ENCODE results near the gene PDIA2.
A peak's percentile ranks its signal among the peaks of the same experiment; 100 is the strongest.

The PDIA2 gene

DNA sequence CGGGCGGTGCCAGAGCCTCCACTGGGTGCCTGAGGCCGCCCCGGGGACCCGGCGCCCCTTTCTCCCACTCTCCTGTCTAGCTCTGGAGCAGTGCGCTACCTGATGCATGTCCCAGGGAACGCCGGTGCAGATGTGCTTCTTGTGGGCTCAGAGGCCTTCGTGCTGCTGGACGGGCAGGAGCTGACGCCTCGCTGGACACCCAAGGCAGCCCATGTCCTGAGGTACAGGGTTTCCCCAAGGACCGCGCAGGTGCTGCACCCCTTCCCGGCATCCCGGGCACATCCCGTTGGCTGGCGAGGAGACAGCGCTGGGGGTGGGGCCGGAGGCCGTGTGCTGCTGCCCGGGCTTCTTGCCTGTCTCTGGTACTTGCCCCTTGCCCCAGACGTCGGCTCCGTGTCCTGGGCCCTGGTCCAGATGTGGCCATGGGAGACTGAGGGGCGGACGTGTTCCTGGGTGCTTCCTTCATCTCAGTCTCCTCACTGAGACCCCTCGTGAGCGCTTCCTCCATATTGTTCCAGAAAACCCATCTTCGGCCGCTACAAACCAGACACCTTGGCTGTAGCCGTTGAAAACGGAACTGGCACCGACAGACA is 19.7 kb upstream of the PDIA2 start:
- H2AFZ ChIP-seq (ENCODE audit: low read depth, low read length): no peak overlapping the region
- H3K27me3 ChIP-seq (ENCODE audit: control insufficient read depth in 1 of 2, insufficient read depth in 1 of 2, low read length in 2 of 2): no peaks in the 10 kb centered on the region
- H2AK5ac ChIP-seq (ENCODE audit: low read length, severe bottlenecking): no peak overlapping the region
- no peak overlapping the region for H2BK15ac ChIP-seq (ENCODE audit: low read depth, poor library complexity, severe bottlenecking)
- H3K4me2 ChIP-seq (ENCODE audit: low read length, poor library complexity, severe bottlenecking): no peak overlapping the region
- no peak overlapping the region for H3K4ac ChIP-seq (ENCODE audit: low read depth in 1 of 2, low read length in 2 of 2)
- DNase-seq: no peak
- H3K79me1 ChIP-seq (replicated peaks; ENCODE audit: low read length, poor library complexity, severe bottlenecking): no peaks in the 10 kb centered on the region
- H3K14ac ChIP-seq (ENCODE audit: low read length in 2 of 2): no peak overlapping the region
- H2BK5ac ChIP-seq (ENCODE audit: low read depth, low read length, poor library complexity, severe bottlenecking): no peak overlapping the region
- peaks cover 55 to 70% of the 10 kb centered on the region in 2 experiments for H3K36me3 ChIP-seq (ENCODE audit: control insufficient read depth in 1 of 2, insufficient read depth in 2 of 2, low read depth in 1 of 2, low read length in 2 of 2)
- H3K4me3 ChIP-seq (ENCODE audit: insufficient read depth in 1 of 2, low read depth in 1 of 2, low read length in 2 of 2): no peak overlapping the region
- H2BK120ac ChIP-seq (ENCODE audit: low read depth, low read length): no peak overlapping the region
- H4K8ac ChIP-seq (ENCODE audit: low read length): no peak overlapping the region
- peak overlapping the region; percentile 62 for H4K91ac ChIP-seq (ENCODE audit: low read length)
- WGBS: 96% methylated on average over 35 of the region's 35 CpGs
- no peak overlapping the region for H3K27ac ChIP-seq (ENCODE audit: low read length, poor library complexity, severe bottlenecking)
- no peak overlapping the region for H3K18ac ChIP-seq (ENCODE audit: low read depth in 1 of 2, low read length in 2 of 2)
- H2BK12ac ChIP-seq (ENCODE audit: low read length in 2 of 2): no peak overlapping the region
- no peaks in the 10 kb centered on the region for H3K9me3 ChIP-seq (ENCODE audit: control insufficient read depth, low read length)
- H3K4me1 ChIP-seq (ENCODE audit: control insufficient read depth, insufficient read depth, low read depth, low read length): peaks cover 4% of the 10 kb centered on the region
- no peak overlapping the region for H3K9ac ChIP-seq (ENCODE audit: low read length)
- H3K23ac ChIP-seq (ENCODE audit: low read length in 2 of 2): no peak overlapping the region

DNA sequence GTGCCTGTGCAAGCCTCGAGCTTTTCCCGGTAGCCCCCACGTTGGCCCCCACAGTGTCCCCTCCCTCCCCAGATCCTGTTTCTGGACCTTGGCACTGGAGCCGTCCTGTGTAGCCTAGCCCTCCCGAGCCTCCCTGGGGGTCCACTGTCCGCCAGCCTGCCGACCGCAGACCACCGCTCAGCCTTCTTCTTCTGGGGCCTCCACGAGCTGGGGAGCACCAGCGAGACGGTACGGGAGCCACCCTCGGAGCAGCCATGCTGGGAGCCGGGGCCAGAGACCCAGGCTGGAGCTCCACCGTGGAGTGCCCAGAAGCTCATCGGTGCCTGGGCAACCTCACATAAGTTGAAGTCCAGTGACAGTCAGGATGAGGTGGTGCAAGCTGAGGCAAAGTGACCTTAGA is 19.0 kb upstream of the PDIA2 start:
- Histone ChIP-seq H3K4me2 (ENCODE audit: low read length, poor library complexity, severe bottlenecking) (no peak overlapping the region), H3K9me3 (ENCODE audit: control insufficient read depth, low read length) (no peaks in the 10 kb centered on the region), H3K23ac (ENCODE audit: low read length in 2 of 2) (no peak overlapping the region), H2BK5ac (ENCODE audit: low read depth, low read length, poor library complexity, severe bottlenecking) (no peak overlapping the region), H3K14ac (ENCODE audit: low read length in 2 of 2) (no peak overlapping the region), H3K4me1 (ENCODE audit: control insufficient read depth, insufficient read depth, low read depth, low read length) (peaks cover 4% of the 10 kb centered on the region), H3K9ac (ENCODE audit: low read length) (no peak overlapping the region), H3K4ac (ENCODE audit: low read depth in 1 of 2, low read length in 2 of 2) (no peak overlapping the region), H2BK12ac (ENCODE audit: low read length in 2 of 2) (no peak overlapping the region), H3K27ac (ENCODE audit: low read length, poor library complexity, severe bottlenecking) (no peak overlapping the region), H4K91ac (ENCODE audit: low read length) (no peak overlapping the region), H3K79me1 (replicated peaks; ENCODE audit: low read length, poor library complexity, severe bottlenecking) (no peaks in the 10 kb centered on the region), H3K4me3 (ENCODE audit: insufficient read depth in 1 of 2, low read depth in 1 of 2, low read length in 2 of 2) (no peak overlapping the region), H3K27me3 (ENCODE audit: control insufficient read depth in 1 of 2, insufficient read depth in 1 of 2, low read length in 2 of 2) (peaks cover 0 to 3% of the 10 kb centered on the region in 2 experiments), H2BK15ac (ENCODE audit: low read depth, poor library complexity, severe bottlenecking) (no peak overlapping the region), H2BK120ac (ENCODE audit: low read depth, low read length) (no peak overlapping the region), H2AK5ac (ENCODE audit: low read length, severe bottlenecking) (no peak overlapping the region), H2AFZ (ENCODE audit: low read depth, low read length) (no peak overlapping the region), H3K36me3 (ENCODE audit: control insufficient read depth in 1 of 2, insufficient read depth in 2 of 2, low read depth in 1 of 2, low read length in 2 of 2) (peaks cover 54 to 70% of the 10 kb centered on the region in 2 experiments), H3K18ac (ENCODE audit: low read depth in 1 of 2, low read length in 2 of 2) (no peak overlapping the region), H4K8ac (ENCODE audit: low read length) (no peak overlapping the region)
- no peak for DNase-seq
- WGBS: 96% methylated on average over 17 of the region's 17 CpGs

DNA sequence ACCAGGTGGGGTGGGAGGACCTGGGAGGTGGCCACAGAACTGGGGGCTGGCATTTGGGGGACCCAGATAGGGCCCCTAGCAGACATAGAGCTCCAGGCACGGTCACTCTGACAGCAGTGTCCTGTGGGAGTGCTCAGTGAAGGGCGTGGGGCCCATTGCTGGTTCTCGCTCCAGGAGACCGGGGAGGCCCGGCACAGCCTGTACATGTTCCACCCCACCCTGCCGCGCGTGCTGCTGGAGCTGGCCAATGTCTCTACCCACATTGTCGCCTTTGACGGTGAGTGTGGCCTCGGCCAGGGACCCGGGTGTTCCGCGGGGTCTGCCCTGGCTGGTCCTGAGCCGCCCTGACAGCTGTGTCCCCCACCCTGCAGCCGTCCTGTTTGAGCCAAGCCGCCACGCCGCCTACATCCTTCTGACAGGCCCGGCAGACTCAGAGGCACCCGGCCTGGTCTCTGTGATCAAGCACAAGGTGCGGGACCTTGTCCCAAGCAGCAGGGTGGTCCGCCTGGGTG is 18.5 kb upstream of the PDIA2 start:
- Histone ChIP-seq H2BK12ac (ENCODE audit: low read length in 2 of 2) (no peak overlapping the region), H3K9me3 (ENCODE audit: control insufficient read depth, low read length) (no peaks in the 10 kb centered on the region), H3K4me1 (ENCODE audit: control insufficient read depth, insufficient read depth, low read depth, low read length) (peaks cover 4% of the 10 kb centered on the region), H2AFZ (ENCODE audit: low read depth, low read length) (no peak overlapping the region), H2BK120ac (ENCODE audit: low read depth, low read length) (no peak overlapping the region), H3K23ac (ENCODE audit: low read length in 2 of 2) (no peak overlapping the region), H2AK5ac (ENCODE audit: low read length, severe bottlenecking) (no peak overlapping the region), H3K36me3 (ENCODE audit: control insufficient read depth in 1 of 2, insufficient read depth in 2 of 2, low read depth in 1 of 2, low read length in 2 of 2) (peaks cover 49 to 66% of the 10 kb centered on the region in 2 experiments), H3K14ac (ENCODE audit: low read length in 2 of 2) (no peak overlapping the region), H2BK15ac (ENCODE audit: low read depth, poor library complexity, severe bottlenecking) (no peak overlapping the region), H3K9ac (ENCODE audit: low read length) (no peak overlapping the region), H3K18ac (ENCODE audit: low read depth in 1 of 2, low read length in 2 of 2) (no peak overlapping the region), H3K79me1 (replicated peaks; ENCODE audit: low read length, poor library complexity, severe bottlenecking) (no peaks in the 10 kb centered on the region), H4K91ac (ENCODE audit: low read length) (no peak overlapping the region), H2BK5ac (ENCODE audit: low read depth, low read length, poor library complexity, severe bottlenecking) (no peak overlapping the region), H3K4me3 (ENCODE audit: insufficient read depth in 1 of 2, low read depth in 1 of 2, low read length in 2 of 2) (peak overlapping the region in 1 of 2 experiments; percentile 3), H3K27ac (ENCODE audit: low read length, poor library complexity, severe bottlenecking) (no peak overlapping the region), H4K8ac (ENCODE audit: low read length) (no peak overlapping the region), H3K4ac (ENCODE audit: low read depth in 1 of 2, low read length in 2 of 2) (no peak overlapping the region), H3K4me2 (ENCODE audit: low read length, poor library complexity, severe bottlenecking) (no peak overlapping the region), H3K27me3 (ENCODE audit: control insufficient read depth in 1 of 2, insufficient read depth in 1 of 2, low read length in 2 of 2) (peaks cover 0 to 9% of the 10 kb centered on the region in 2 experiments)
- DNase-seq: no peak
- WGBS: 95% methylated on average over 23 of the region's 23 CpGs

DNA sequence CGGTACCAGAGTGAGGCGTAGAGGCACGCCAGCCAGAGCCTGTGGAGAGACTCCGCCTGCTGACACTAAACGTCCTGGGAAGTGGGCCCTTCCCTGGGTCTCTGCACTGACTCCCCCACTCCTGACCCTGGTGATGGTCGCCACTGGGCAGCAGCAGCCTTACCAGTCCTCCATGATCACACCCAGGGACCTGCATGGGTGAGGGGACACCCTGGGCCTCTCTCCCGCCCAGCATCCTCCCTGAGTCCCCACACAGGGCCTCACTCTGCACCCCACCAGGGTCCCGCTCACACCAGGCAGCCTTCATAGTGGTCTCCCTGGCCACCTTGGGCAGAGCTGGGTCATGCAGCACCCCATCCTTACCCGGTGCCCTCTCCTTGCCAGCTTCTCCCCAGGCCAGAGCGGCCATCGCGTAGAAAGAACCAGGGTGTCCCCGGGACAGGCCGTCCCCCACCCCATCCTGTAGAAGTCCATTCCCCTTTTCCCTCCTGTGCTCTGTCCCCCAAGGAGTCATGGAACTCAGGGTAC is 17.9 kb upstream of the PDIA2 start:
- H3K23ac ChIP-seq (ENCODE audit: low read length in 2 of 2): no peak overlapping the region
- H3K18ac ChIP-seq (ENCODE audit: low read depth in 1 of 2, low read length in 2 of 2): no peak overlapping the region
- H3K4me2 ChIP-seq (ENCODE audit: low read length, poor library complexity, severe bottlenecking): no peak overlapping the region
- H3K27me3 ChIP-seq (ENCODE audit: control insufficient read depth in 1 of 2, insufficient read depth in 1 of 2, low read length in 2 of 2): peaks cover 0 to 11% of the 10 kb centered on the region in 2 experiments
- H4K8ac ChIP-seq (ENCODE audit: low read length): no peak overlapping the region
- H2BK12ac ChIP-seq (ENCODE audit: low read length in 2 of 2): no peak overlapping the region
- no peak overlapping the region for H2AK5ac ChIP-seq (ENCODE audit: low read length, severe bottlenecking)
- H3K14ac ChIP-seq (ENCODE audit: low read length in 2 of 2): no peak overlapping the region
- H3K4me1 ChIP-seq (ENCODE audit: control insufficient read depth, insufficient read depth, low read depth, low read length): peaks cover 3% of the 10 kb centered on the region
- no peak overlapping the region for H2BK120ac ChIP-seq (ENCODE audit: low read depth, low read length)
- H3K9me3 ChIP-seq (ENCODE audit: control insufficient read depth, low read length): no peaks in the 10 kb centered on the region
- H3K9ac ChIP-seq (ENCODE audit: low read length): no peak overlapping the region
- no peaks in the 10 kb centered on the region for H3K79me1 ChIP-seq (replicated peaks; ENCODE audit: low read length, poor library complexity, severe bottlenecking)
- H2AFZ ChIP-seq (ENCODE audit: low read depth, low read length): no peak overlapping the region
- H3K4me3 ChIP-seq (ENCODE audit: insufficient read depth in 1 of 2, low read depth in 1 of 2, low read length in 2 of 2): no peak overlapping the region
- peak overlapping the region; percentile 24 for H4K91ac ChIP-seq (ENCODE audit: low read length)
- 95% methylated on average over 14 of the region's 14 CpGs for WGBS
- no peak overlapping the region for H3K4ac ChIP-seq (ENCODE audit: low read depth in 1 of 2, low read length in 2 of 2)
- H3K36me3 ChIP-seq (ENCODE audit: control insufficient read depth in 1 of 2, insufficient read depth in 2 of 2, low read depth in 1 of 2, low read length in 2 of 2): peaks cover 43 to 60% of the 10 kb centered on the region in 2 experiments
- no peak overlapping the region for H2BK15ac ChIP-seq (ENCODE audit: low read depth, poor library complexity, severe bottlenecking)
- no peak overlapping the region for H3K27ac ChIP-seq (ENCODE audit: low read length, poor library complexity, severe bottlenecking)
- DNase-seq: no peak
- H2BK5ac ChIP-seq (ENCODE audit: low read depth, low read length, poor library complexity, severe bottlenecking): no peak overlapping the region
